ENCODE measurements around the gene CD300C.

The CD300C gene

GRCh38 chr17:74515941-74516340 lies 30.0 kb downstream of the CD300C start:
- peaks cover 5% of the 10 kb centered on the region for H3K36me3 Mint-ChIP-seq (ENCODE audit: low read depth)
- TF ChIP-seq CTCF (IDR thresholded peaks at IDR 0.05), result no peak
- DNase-seq, result no peak
- H3K4me1 Mint-ChIP-seq, result peaks cover 20% of the 10 kb centered on the region
- H3K27me3 Mint-ChIP-seq (ENCODE audit: low read depth, poor library complexity), result peaks cover 53% of the 10 kb centered on the region
- peaks cover 43% of the 10 kb centered on the region for H3K9me3 Mint-ChIP-seq
- no peak overlapping the region for H3K27ac Mint-ChIP-seq
- H3K4me3 Mint-ChIP-seq, result no peak overlapping the region

- peak overlapping the region; percentile 97 for H3K27ac Mint-ChIP-seq
- peaks cover 41% of the 10 kb centered on the region for H3K9me3 Mint-ChIP-seq
- peaks cover 5% of the 10 kb centered on the region for H3K36me3 Mint-ChIP-seq (ENCODE audit: low read depth)
- H3K4me3 Mint-ChIP-seq, result no peak overlapping the region
- peaks cover 20% of the 10 kb centered on the region for H3K4me1 Mint-ChIP-seq
- H3K27me3 Mint-ChIP-seq (ENCODE audit: low read depth, poor library complexity), result peaks cover 56% of the 10 kb centered on the region
- DNase-seq, result no peak
- TF ChIP-seq CTCF (IDR thresholded peaks at IDR 0.05), result no peak
These were observed 31.1 kb downstream of the CD300C start for GRCh38 chr17:74514632-74515334.

- TF ChIP-seq CTCF (IDR thresholded peaks at IDR 0.05), result no peak
- peaks cover 35% of the 10 kb centered on the region for H3K9me3 Mint-ChIP-seq
- no peak for DNase-seq
- peaks cover 5% of the 10 kb centered on the region for H3K36me3 Mint-ChIP-seq (ENCODE audit: low read depth)
- H3K4me1 Mint-ChIP-seq, result peaks cover 20% of the 10 kb centered on the region
- peaks cover 58% of the 10 kb centered on the region for H3K27me3 Mint-ChIP-seq (ENCODE audit: low read depth, poor library complexity)
- peak overlapping the region; percentile 97 for H3K27ac Mint-ChIP-seq
- H3K4me3 Mint-ChIP-seq, result no peak overlapping the region
These were observed 31.8 kb downstream of the CD300C start for GRCh38 chr17:74513987-74514631.

- Mint-ChIP-seq H3K27ac (no peak overlapping the region), H3K27me3 (ENCODE audit: low read depth, poor library complexity) (peaks cover 58% of the 10 kb centered on the region), H3K9me3 (peaks cover 22% of the 10 kb centered on the region), H3K4me1 (peaks cover 20% of the 10 kb centered on the region), H3K4me3 (no peak overlapping the region), H3K36me3 (ENCODE audit: low read depth) (peaks cover 5% of the 10 kb centered on the region)
- DNase-seq, result no peak
- no peak for TF ChIP-seq CTCF (IDR thresholded peaks at IDR 0.05)
These were observed 33.3 kb downstream of the CD300C start for GRCh38 chr17:74512624-74513091.

- Mint-ChIP-seq H3K4me3 (no peak overlapping the region), H3K27me3 (ENCODE audit: low read depth, poor library complexity) (peaks cover 55% of the 10 kb centered on the region), H3K36me3 (ENCODE audit: low read depth) (peaks cover 5% of the 10 kb centered on the region), H3K4me1 (peaks cover 20% of the 10 kb centered on the region), H3K27ac (no peak overlapping the region), H3K9me3 (peaks cover 21% of the 10 kb centered on the region)
- no peak for TF ChIP-seq CTCF (IDR thresholded peaks at IDR 0.05)
- no peak for DNase-seq
These were observed 33.9 kb downstream of the CD300C start for GRCh38 chr17:74512036-74512435.
